Stomach smooth muscle (tissue), 2 donors: ENCODE data around the gene PRUNE2.

Experiments
- H3K27ac ChIP-seq: one replicate; pipeline ENCODE4 v1.7.0; 2013; ENCODE audit warnings: mild to moderate bottlenecking, low read length, inconsistent platforms
- H3K27me3 ChIP-seq, 2 donors: one replicate each; pipeline ENCODE4 v1.7.0; 2013; ENCODE audit warnings: low read length in 2 of 2; ENCODE audit not compliant: insufficient read depth in 2 of 2, control insufficient read depth in 1 of 2
- H3K36me3 ChIP-seq, 2 donors: one replicate each; pipeline ENCODE4 v1.7.0; 2013; ENCODE audit warnings: low read length in 2 of 2; ENCODE audit not compliant: control insufficient read depth in 2 of 2, insufficient read depth in 2 of 2
- H3K4me1 ChIP-seq: one replicate; pipeline ENCODE4 v1.7.0; 2013; ENCODE audit warnings: low read length; ENCODE audit not compliant: control insufficient read depth, insufficient read depth
- H3K4me3 ChIP-seq, 2 donors: one replicate each; pipeline ENCODE4 v1.7.0; 2013; ENCODE audit warnings: low read length in 2 of 2
- H3K9ac ChIP-seq, 2 donors: one replicate each; pipeline ENCODE4 v1.7.0; 2013; ENCODE audit warnings: low read length in 2 of 2, mild to moderate bottlenecking in 1 of 2
- H3K9me3 ChIP-seq, 2 donors: one replicate each; pipeline ENCODE4 v1.7.0; 2013; ENCODE audit warnings: low read length in 2 of 2; ENCODE audit not compliant: control insufficient read depth in 2 of 2
- donor health status: healthy.
- donor health status: Pancreatic carcinoma.

PRUNE2 gene

GRCh38 chr9:76886318-76886717 lies 19.6 kb downstream of the PRUNE2 start:
- Histone ChIP-seq H3K27me3 (no peaks in the 10 kb centered on the region), H3K9ac (no peak overlapping the region), H3K9me3 (no peaks in the 10 kb centered on the region), H3K4me1 (peaks cover 32% of the 10 kb centered on the region), H3K4me3 (no peak overlapping the region), H3K36me3 (peaks cover 0 to 7% of the 10 kb centered on the region in 2 donors), H3K27ac (peak overlapping the region; percentile 53)

- Histone ChIP-seq H3K27me3 (no peaks in the 10 kb centered on the region), H3K9me3 (no peaks in the 10 kb centered on the region), H3K36me3 (peaks cover 0 to 6% of the 10 kb centered on the region in 2 donors), H3K4me1 (peaks cover 28% of the 10 kb centered on the region), H3K4me3 (no peak overlapping the region), H3K27ac (no peak overlapping the region), H3K9ac (no peak overlapping the region)
These were observed 21.1 kb downstream of the PRUNE2 start for GRCh38 chr9:76884823-76885222.

GRCh38 chr9:76883341-76883855 lies 22.5 kb downstream of the PRUNE2 start:
- Histone ChIP-seq H3K4me1 (peaks cover 23% of the 10 kb centered on the region), H3K36me3 (peaks cover 0 to 6% of the 10 kb centered on the region in 2 donors), H3K9ac (no peak overlapping the region), H3K27me3 (no peaks in the 10 kb centered on the region), H3K27ac (peak overlapping the region; percentile 12), H3K4me3 (no peak overlapping the region), H3K9me3 (no peaks in the 10 kb centered on the region)

GRCh38 chr9:76882686-76883085 lies 23.2 kb downstream of the PRUNE2 start:
- peaks cover 0 to 6% of the 10 kb centered on the region in 2 donors for H3K36me3 ChIP-seq
- no peak overlapping the region for H3K4me3 ChIP-seq
- H3K4me1 ChIP-seq: peaks cover 25% of the 10 kb centered on the region
- no peaks in the 10 kb centered on the region for H3K9me3 ChIP-seq
- no peak overlapping the region for H3K9ac ChIP-seq
- no peak overlapping the region for H3K27ac ChIP-seq
- no peaks in the 10 kb centered on the region for H3K27me3 ChIP-seq

- peaks cover 0 to 3% of the 10 kb centered on the region in 2 donors for H3K36me3 ChIP-seq
- H3K4me3 ChIP-seq: no peak overlapping the region
- no peaks in the 10 kb centered on the region for H3K9me3 ChIP-seq
- H3K27ac ChIP-seq: no peak overlapping the region
- no peak overlapping the region for H3K9ac ChIP-seq
- H3K27me3 ChIP-seq: no peaks in the 10 kb centered on the region
- peaks cover 21% of the 10 kb centered on the region for H3K4me1 ChIP-seq
These were observed 25.7 kb downstream of the PRUNE2 start for GRCh38 chr9:76880210-76880609.

GRCh38 chr9:76878933-76879332 lies 27.0 kb downstream of the PRUNE2 start:
- Histone ChIP-seq H3K4me3 (no peak overlapping the region), H3K9ac (no peak overlapping the region), H3K9me3 (no peaks in the 10 kb centered on the region), H3K4me1 (peaks cover 26% of the 10 kb centered on the region), H3K36me3 (peaks cover 0 to 3% of the 10 kb centered on the region in 2 donors), H3K27me3 (no peaks in the 10 kb centered on the region), H3K27ac (no peak overlapping the region)

GRCh38 chr9:76877961-76878360 lies 28.0 kb downstream of the PRUNE2 start:
- peak overlapping the region; percentile 84 for H3K27ac ChIP-seq
- no peaks in the 10 kb centered on the region for H3K27me3 ChIP-seq
- H3K4me1 ChIP-seq: peaks cover 33% of the 10 kb centered on the region
- no peaks in the 10 kb centered on the region for H3K9me3 ChIP-seq
- H3K36me3 ChIP-seq: no peaks in the 10 kb centered on the region
- no peak overlapping the region for H3K9ac ChIP-seq
- H3K4me3 ChIP-seq: no peak overlapping the region

GRCh38 chr9:76876098-76876497 lies 29.8 kb downstream of the PRUNE2 start:
- H3K9me3 ChIP-seq: no peaks in the 10 kb centered on the region
- H3K9ac ChIP-seq: peak overlapping the region; percentile 13 to 60
- H3K4me1 ChIP-seq: peaks cover 38% of the 10 kb centered on the region
- peak overlapping the region in 1 of 2 donors; percentile 15 for H3K4me3 ChIP-seq
- no peaks in the 10 kb centered on the region for H3K36me3 ChIP-seq
- no peaks in the 10 kb centered on the region for H3K27me3 ChIP-seq
- H3K27ac ChIP-seq: peak overlapping the region; percentile 84

GRCh38 chr9:76873821-76874220 lies 32.1 kb downstream of the PRUNE2 start:
- H3K9me3 ChIP-seq: no peaks in the 10 kb centered on the region
- H3K4me3 ChIP-seq: peak overlapping the region; percentile 23 to 44
- H3K36me3 ChIP-seq: no peaks in the 10 kb centered on the region
- H3K4me1 ChIP-seq: peaks cover 44% of the 10 kb centered on the region
- H3K27ac ChIP-seq: peak overlapping the region; percentile 84
- H3K27me3 ChIP-seq: no peaks in the 10 kb centered on the region
- H3K9ac ChIP-seq: peak overlapping the region; percentile 47 to 55

- no peaks in the 10 kb centered on the region for H3K36me3 ChIP-seq
- peak overlapping the region; percentile 23 to 44 for H3K4me3 ChIP-seq
- no peaks in the 10 kb centered on the region for H3K9me3 ChIP-seq
- H3K4me1 ChIP-seq: peaks cover 44% of the 10 kb centered on the region
- H3K27me3 ChIP-seq: no peaks in the 10 kb centered on the region
- peak overlapping the region; percentile 84 for H3K27ac ChIP-seq
- H3K9ac ChIP-seq: peak overlapping the region; percentile 47 to 55
These were observed 32.7 kb downstream of the PRUNE2 start for GRCh38 chr9:76873056-76873792.

- H3K36me3 ChIP-seq: no peaks in the 10 kb centered on the region
- no peaks in the 10 kb centered on the region for H3K9me3 ChIP-seq
- H3K27me3 ChIP-seq: no peaks in the 10 kb centered on the region
- peak overlapping the region; percentile 56 to 60 for H3K9ac ChIP-seq
- H3K4me1 ChIP-seq: peaks cover 31% of the 10 kb centered on the region
- H3K4me3 ChIP-seq: peak overlapping the region; percentile 54 to 59
- peak overlapping the region; percentile 69 for H3K27ac ChIP-seq
These were observed 37.0 kb downstream of the PRUNE2 start for GRCh38 chr9:76868897-76869296.
